Mammary epithelial cell (primary cell): ENCODE measurements around the gene NCOA3.

Experiments used
- EZH2 ChIP-seq: IDR thresholded peaks from 2 replicates; pipeline ENCODE4 v1.6.1; 2012; ENCODE audit warnings: low read length, inconsistent platforms, borderline replicate concordance
- TF ChIP-seq, protein P1 (sequence below), 2 donors: IDR thresholded peaks in 1 of 2; conservative IDR thresholded peaks in 1 of 2; 2 replicates each; pipeline ENCODE4 v1.5.1; 2011 to 2012; ENCODE audit warnings: inconsistent platforms in 2 of 2, low read length in 2 of 2, mild to moderate bottlenecking in 2 of 2, control low read depth in 1 of 2, low read depth in 1 of 2; ENCODE audit not compliant: insufficient read depth in 1 of 2; ENCODE audit errors: extremely low read depth in 1 of 2

DNA sequence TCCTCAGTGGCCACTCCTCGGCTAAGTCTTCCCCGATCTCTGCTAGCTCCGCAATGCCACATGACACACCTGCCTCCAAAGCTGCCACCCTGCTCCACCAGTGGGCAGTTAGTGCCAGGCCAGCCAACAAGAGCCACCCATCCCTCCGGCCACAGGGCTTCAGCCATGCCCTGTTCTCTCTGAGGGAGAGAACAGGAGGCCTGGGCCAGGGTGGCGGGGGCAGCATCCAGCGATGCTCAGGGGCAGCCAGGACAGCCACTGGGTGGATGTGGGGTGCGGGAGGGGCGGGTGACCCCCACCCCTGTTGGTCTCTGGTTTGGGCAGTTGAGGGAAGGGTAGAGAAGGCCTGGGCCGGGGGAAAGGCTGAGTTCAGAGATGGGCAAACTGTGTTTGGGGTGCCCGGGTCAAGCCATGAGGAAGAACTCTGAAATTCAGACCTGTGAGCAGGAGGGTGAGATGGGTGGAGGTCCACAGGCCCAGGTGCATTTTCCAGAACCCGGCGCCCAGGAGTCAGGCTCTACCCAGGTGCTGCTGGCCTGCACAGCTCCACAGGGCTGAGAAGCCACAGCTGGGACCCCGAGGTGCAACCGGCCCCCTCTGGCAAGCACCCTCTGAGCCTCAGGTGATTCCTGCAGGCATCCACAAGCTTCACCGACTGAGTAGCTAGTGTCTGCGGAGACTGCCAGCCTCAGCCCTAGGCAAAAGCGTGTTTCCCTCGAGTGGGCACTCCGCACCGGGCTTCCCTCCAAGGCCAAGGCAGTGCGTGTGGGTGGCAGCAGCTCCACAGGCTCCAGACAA is 192.5 kb downstream of the NCOA3 start:
- TF ChIP-seq, protein P1, sequence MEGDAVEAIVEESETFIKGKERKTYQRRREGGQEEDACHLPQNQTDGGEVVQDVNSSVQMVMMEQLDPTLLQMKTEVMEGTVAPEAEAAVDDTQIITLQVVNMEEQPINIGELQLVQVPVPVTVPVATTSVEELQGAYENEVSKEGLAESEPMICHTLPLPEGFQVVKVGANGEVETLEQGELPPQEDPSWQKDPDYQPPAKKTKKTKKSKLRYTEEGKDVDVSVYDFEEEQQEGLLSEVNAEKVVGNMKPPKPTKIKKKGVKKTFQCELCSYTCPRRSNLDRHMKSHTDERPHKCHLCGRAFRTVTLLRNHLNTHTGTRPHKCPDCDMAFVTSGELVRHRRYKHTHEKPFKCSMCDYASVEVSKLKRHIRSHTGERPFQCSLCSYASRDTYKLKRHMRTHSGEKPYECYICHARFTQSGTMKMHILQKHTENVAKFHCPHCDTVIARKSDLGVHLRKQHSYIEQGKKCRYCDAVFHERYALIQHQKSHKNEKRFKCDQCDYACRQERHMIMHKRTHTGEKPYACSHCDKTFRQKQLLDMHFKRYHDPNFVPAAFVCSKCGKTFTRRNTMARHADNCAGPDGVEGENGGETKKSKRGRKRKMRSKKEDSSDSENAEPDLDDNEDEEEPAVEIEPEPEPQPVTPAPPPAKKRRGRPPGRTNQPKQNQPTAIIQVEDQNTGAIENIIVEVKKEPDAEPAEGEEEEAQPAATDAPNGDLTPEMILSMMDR (conservative IDR thresholded peaks at IDR 0.05 in 1 of 2, IDR thresholded peaks at IDR 0.05 in 1 of 2; ENCODE audit: extremely low read depth in 1 of 2, insufficient read depth in 1 of 2, low read depth in 1 of 2, low read length in 2 of 2): no peak
- TF ChIP-seq EZH2: no peak
